ENCODE data around the gene VAPB.

VAPB gene

GRCh38 chr20:58378704-58379103 lies 10.3 kb upstream of the VAPB start:
- DNase-seq, result no peak

DNA sequence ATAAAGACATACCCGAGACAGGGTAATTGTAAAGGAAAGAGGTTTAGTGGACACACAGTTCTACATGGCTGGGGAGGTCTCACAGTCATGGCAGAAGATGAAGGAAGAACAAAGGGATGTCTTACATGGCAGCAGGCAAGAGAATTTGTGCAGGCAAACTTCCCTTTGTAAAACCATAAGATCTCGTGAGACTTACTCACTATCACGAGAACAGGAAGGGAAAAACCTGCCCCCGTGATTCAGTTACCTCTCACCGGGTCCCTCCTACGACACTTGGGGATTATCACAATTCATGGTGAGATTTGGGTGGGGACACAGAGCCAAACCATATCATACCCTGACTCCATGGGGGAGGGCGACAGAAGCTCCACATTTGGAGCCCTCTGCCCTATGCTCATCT lies 7.4 kb upstream of the VAPB start:
- no peak for DNase-seq

DNA sequence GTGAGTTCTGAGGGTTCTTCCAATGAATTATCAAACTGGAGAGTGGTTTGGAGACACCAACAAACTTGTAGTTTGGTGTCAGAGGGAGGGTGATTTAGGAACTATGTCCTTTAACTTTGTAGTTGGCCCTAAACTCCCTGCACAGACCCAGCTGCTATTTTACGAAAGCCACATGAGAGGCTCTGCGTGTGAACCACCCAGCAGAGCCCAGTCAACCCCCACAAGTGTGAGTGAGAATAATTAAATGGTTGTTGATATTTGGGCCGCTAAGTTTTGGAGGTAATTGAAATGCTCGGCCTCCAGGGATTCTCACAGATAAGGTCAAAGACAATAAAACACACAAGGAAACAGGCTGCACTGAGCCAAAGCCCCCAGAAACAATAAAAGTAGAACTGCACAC lies 6.9 kb upstream of the VAPB start:
- DNase-seq, result no peak

- DNase-seq, result no peak
Observed at GRCh38 chr20:58384821-58385220, 4.2 kb upstream of the VAPB start.

DNA sequence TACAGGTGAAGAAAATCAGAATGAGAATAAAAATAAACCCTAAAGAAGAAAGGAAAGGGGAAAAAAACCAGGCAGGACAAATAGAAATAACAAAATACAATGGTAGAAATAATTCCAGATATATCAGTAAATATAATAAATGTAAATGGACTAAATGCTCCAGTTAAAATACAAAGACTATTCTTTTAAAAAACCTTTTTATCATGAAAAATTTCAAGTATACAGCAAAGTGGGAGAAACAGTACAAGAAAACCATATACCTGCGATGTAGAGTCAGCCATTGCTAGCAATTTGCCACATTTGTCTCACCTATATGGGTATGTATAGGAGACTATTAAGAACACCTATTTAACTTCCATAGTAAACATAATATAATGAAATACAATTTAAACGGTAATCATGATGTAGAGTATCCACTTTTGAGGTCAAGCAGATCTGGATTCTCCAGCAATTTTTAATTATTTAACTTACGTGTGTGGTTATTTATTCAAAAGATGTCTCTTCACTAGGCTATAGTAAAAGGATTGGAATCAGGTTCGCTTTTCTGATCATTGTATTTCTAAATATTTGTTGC lies 914 bp upstream of the VAPB start:
- no peak for DNase-seq

DNA sequence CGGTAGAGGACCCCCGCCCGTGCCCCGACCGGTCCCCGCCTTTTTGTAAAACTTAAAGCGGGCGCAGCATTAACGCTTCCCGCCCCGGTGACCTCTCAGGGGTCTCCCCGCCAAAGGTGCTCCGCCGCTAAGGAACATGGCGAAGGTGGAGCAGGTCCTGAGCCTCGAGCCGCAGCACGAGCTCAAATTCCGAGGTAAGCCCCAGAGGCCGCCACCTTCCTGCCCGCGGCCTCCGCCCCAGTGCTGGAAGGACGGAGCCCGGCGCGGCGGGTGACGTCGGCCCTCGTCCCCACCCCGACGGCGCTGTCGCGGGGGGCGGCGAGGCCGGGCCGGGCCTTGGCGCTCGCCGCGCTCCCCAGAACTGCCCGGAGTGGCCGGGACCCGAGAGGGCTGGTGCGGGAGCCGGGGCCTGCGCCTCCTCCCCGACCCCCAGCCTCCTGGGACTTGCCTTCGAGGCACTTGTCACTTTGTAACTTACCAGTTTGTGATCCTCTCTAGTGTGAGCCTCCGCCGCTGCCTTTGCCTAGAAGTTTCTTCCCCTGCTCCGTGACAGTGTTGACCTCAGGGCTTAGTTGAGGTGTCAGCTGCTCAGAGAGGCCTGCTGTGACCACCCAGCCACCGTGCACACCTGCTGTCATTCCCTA lies 417 bp downstream of the VAPB start:
- DNase-seq, result no peak

GRCh38 chr20:58389968-58390658 lies 1.1 kb downstream of the VAPB start:
- no peak for DNase-seq

DNA sequence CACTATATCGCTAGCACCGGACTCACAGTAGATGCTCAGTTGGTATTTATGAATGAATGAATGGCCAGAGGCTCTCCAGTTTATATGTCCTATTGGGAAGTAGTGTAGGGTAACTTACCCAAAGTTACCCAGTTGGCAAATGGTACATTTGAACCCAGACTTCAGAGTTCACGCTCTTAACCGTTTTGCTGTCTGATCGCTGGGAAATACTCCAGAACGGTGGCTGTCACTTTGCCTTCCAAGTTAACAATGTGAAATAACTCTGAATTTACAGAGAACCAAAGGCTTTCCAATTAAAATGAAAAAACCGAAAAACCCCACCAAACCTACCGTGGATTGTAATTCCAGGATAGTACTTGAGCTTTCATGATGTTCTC lies 1.6 kb downstream of the VAPB start:
- no peak for DNase-seq

- DNase-seq, result no peak
Observed at GRCh38 chr20:58392286-58392685, 3.3 kb downstream of the VAPB start.

DNA sequence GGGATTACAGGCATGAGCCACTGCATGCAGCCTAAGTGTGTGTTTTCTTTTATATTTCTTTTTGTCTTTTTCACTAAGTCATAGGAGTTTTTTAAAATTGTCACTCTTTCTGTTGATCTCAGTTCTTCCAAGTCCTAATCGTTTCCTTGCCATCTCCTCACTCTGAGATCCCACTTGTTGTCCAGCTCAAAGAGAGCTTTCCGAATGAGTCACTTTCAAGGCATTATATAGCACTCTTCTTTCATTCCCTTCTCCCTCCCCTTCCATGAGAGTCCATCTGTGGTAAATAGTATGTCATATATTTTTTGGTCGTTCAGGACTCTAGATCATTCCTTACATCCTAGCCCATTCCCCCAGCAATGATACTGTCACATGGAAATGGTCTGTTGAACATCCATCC lies 4.3 kb downstream of the VAPB start:
- no peak for DNase-seq

DNA sequence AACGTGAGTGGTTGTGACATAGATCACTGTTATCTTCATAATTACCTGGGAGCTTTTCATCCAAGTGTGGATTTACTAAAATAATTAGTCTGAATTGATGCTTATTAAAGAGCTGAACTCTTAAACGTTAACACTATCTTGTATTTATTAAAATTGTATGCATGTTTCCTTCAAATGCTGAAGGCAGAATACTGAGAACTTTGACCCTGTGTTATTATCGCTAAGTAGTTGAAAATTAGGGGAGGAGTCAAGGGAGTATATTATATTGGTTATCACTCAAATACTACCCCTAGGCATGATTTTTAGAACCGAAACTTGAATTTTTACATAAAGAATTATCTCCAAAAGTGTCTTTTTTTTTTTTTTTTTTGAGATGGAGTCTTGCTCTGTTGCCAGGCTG lies 5.8 kb downstream of the VAPB start:
- DNase-seq, result no peak

- DNase-seq, result no peak
Observed at GRCh38 chr20:58395604-58396003, 6.6 kb downstream of the VAPB start.

GRCh38 chr20:58397429-58397828 lies 8.4 kb downstream of the VAPB start:
- no peak for DNase-seq

GRCh38 chr20:58398254-58398653 lies 9.2 kb downstream of the VAPB start:
- DNase-seq, result no peak

GRCh38 chr20:58399926-58400325 lies 10.9 kb downstream of the VAPB start:
- no peak for DNase-seq

DNA sequence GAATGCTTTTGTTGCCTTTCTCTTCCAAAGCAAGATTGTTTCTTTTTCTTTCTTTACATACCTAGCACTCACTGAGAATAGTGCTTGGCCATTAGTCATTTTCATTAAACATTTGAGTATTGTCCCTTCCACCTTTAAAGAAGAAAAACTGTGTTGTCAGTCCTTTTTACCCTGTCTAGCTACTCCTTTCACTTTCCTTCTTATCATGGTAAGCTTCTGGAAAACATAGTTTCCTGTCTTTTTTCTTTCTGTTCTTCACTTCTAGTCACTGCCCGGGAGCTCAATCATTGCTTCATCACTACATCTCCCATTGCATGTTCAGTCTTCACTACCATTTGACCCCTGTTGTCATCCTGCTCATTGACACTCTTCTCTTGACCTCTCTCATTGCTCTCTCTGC lies 12.1 kb downstream of the VAPB start:
- no peak for DNase-seq

- DNase-seq, result no peak
Observed at GRCh38 chr20:58402305-58402704, 13.3 kb downstream of the VAPB start.

GRCh38 chr20:58402827-58403226 lies 13.8 kb downstream of the VAPB start:
- DNase-seq, result no peak

DNA sequence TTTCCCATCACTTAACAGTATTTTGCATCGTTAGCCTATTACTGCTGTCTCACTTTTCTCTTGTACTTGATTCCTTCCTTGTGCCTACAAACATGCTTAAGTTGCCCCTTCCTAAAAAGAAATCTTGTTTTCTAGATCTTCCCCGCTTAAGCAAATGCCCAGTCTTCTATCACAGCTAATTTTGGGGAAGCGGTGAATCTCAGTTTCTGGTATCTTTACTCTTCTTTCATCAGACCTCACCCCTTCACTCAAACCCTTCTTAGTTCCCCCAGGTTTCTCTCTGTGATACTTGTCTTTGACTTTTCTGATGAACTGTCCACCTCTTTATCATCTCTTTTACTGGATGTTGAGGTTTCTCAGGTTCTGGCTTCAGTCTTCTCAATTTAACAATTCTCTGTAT lies 14.2 kb downstream of the VAPB start:
- DNase-seq, result no peak

DNA sequence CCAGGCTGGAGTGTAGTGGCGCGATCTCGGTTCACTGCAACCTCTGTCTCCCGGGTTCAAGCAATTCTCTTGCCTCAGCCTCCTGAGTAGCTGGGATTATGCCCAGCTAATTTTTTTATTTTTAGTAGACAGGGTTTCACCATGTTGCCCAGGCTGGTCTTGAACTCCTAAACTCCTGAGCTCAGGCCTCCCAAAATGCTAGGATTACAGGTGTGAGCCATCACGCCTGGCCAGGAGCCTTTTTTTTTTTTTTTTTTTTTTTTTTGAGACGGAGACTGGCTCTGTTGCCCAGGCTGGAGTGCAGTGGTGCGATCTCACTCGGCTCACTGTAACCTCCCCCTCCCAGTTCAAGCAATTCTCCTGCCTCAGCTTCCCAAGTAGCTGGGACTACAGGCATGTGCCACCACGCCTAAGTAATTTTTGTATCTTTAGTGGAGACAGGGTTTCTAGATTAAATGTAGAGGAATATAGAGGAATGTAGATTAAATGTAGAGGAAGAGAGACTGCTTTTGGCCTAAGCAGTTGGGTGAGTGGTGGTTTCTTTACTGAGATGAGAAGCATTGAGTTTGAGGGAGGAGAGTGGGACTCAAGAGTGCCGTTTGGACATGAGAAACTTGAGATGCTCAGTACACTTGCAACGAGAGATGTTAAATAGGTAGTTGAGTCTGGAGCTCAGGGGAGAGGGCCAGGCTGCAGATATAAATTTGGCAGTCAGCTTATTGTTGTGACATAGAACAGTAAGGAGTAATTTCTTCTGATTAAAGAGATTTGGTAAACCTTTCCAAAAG lies 16.7 kb downstream of the VAPB start:
- DNase-seq, result no peak

DNA sequence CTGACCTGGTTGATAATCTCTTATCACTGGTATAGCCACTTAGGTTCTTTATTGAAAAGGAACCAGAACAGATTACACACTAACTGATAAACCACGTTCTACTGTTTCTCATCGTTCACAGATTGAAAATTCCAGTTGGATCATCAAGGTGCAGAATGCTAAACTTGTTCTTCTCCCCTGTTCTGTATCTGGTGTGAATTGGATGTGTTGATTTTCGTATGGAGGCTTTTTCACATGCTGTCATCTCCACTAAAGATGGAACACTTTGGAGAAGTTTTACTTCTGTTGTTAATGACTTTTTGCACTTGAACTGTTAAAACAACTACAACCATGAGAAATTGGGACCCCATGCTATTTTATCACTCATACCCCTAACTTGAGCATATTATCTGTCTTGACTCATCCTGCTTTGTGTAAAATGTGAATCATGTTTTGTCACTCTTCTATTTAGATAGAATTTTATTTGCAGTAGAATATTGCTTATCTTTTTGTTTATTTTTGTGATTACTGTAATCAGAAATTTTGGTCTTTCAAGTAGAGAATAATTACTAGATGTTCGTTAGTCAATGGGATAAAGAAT lies 17.5 kb downstream of the VAPB start:
- DNase-seq, result no peak

DNA sequence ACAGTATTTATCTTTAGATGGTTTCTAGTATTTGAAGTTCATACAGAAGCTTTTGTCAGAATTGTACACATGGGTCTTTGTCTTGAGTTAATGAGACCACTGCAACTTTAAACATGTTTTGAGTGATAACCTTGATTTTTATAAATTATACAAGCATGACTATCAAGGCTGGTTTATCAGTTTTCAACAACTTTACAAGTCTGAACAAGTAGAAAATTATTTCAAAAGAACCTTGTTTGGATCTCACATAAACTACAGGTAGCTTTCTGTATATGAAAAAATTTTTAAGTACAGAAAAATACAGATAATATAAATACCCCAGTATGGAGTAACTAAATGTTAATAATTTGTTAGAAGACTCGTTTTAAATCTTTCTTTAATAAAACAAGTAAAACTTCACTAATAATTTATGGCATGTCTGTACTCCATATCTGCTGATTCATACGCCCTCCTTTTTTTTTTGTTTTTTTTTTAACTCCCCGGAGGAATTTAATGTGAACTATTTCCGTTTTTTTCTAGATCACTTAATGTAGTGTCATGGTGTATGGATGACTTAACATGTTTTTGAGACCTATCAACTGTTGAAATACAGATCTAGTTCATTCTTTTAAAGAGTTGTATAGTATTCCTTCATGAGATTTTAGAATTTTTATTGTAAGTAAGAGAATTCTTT lies 18.3 kb downstream of the VAPB start:
- DNase-seq, result no peak

- DNase-seq, result no peak
Observed at GRCh38 chr20:58407966-58408557, 19.0 kb downstream of the VAPB start.

All from NCI-H2029 (cell line).